Measurements from ENCODE around the gene DNAH8. TPM values are rescaled to one million over a fixed set of nuclear protein-coding genes. Genes with fewer than 3 reads are reported as not detected.

Gene DNAH8
- total RNA-seq, 1 experiment from 2014 or later = not detected

DNA sequence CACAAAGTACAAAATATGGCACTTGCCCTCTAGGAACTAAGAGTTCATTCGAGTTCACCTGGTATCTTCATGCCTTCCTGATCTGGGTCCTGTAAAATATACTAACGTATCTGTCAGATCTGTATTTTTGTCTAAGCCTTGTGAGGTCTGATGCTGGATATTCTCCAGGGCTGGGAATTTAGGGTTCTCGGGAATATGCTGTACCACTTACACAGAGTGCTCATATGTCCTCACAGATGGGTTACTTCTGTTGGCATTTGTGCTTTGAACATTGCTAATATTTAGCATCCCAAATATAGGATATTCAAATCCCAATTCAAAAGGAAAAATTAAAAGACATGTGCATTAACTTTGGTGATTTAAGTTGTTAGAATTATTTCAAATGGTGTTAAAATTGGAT, 122.0 kb downstream of the DNAH8 start:
- Mint-ChIP-seq H3K27ac (ENCODE audit: low read depth, unreplicated experiment) (peak overlapping the region; percentile 79), H3K27me3 (ENCODE audit: insufficient read depth, unreplicated experiment) (no peaks in the 10 kb centered on the region), H3K36me3 (ENCODE audit: insufficient read depth, unreplicated experiment) (no peaks in the 10 kb centered on the region), H3K4me1 (ENCODE audit: insufficient read depth, unreplicated experiment) (peaks cover 29% of the 10 kb centered on the region), H3K4me3 (ENCODE audit: unreplicated experiment) (no peak overlapping the region), H3K9me3 (ENCODE audit: unreplicated experiment) (no peaks in the 10 kb centered on the region)
- no TSS peak for BruUV-seq (replicated peaks)
- ChIA-PET POLR2A (no interaction called here), CTCF (no interaction called here)
- TF ChIP-seq, protein P1, sequence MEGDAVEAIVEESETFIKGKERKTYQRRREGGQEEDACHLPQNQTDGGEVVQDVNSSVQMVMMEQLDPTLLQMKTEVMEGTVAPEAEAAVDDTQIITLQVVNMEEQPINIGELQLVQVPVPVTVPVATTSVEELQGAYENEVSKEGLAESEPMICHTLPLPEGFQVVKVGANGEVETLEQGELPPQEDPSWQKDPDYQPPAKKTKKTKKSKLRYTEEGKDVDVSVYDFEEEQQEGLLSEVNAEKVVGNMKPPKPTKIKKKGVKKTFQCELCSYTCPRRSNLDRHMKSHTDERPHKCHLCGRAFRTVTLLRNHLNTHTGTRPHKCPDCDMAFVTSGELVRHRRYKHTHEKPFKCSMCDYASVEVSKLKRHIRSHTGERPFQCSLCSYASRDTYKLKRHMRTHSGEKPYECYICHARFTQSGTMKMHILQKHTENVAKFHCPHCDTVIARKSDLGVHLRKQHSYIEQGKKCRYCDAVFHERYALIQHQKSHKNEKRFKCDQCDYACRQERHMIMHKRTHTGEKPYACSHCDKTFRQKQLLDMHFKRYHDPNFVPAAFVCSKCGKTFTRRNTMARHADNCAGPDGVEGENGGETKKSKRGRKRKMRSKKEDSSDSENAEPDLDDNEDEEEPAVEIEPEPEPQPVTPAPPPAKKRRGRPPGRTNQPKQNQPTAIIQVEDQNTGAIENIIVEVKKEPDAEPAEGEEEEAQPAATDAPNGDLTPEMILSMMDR (IDR thresholded peaks at IDR 0.05; ENCODE audit: unreplicated experiment) = no peak
- DNase-seq (ENCODE audit: unreplicated experiment) = no peak
- intact Hi-C loops (cut with micrococcal nuclease) = no loop called here

GRCh38 chr6:38843798-38844197, 128.7 kb downstream of the DNAH8 start:
- POLR2A ChIA-PET = no interaction called here
- Mint-ChIP-seq H3K27ac (ENCODE audit: low read depth, unreplicated experiment) (no peak overlapping the region), H3K9me3 (ENCODE audit: unreplicated experiment) (no peaks in the 10 kb centered on the region), H3K36me3 (ENCODE audit: insufficient read depth, unreplicated experiment) (no peaks in the 10 kb centered on the region), H3K4me1 (ENCODE audit: insufficient read depth, unreplicated experiment) (peaks cover 10% of the 10 kb centered on the region), H3K27me3 (ENCODE audit: insufficient read depth, unreplicated experiment) (no peaks in the 10 kb centered on the region), H3K4me3 (ENCODE audit: unreplicated experiment) (no peak overlapping the region)
- BruUV-seq (replicated peaks) = no TSS peak
- DNase-seq (ENCODE audit: unreplicated experiment) = no peak
- TF ChIP-seq, protein P1 (IDR thresholded peaks at IDR 0.05; ENCODE audit: unreplicated experiment) = no peak
- intact Hi-C loops (cut with micrococcal nuclease) = no loop called here
- CTCF ChIA-PET = no interaction called here

DNA sequence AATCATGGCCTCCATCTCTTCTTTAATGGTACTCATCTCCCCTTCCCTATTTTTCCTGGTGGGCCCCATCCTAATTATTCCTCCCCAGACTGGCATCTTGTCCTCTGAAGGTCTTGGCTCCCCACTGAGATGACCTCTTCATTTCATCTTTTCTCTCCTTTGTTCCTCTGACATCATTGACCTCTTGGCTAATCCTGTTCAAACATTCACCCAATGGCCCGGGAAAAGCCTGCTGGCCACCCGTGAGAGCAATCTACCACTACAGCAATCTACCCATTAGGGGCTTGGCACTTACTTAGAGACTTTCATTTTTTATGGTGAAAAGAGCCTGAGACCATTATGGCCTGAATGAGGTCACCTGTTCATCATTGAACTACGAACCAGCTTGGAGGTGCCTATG, 130.8 kb downstream of the DNAH8 start:
- CTCF ChIA-PET = no interaction called here
- H3K27me3 Mint-ChIP-seq (ENCODE audit: insufficient read depth, unreplicated experiment) = no peaks in the 10 kb centered on the region
- H3K27ac Mint-ChIP-seq (ENCODE audit: low read depth, unreplicated experiment) = no peak overlapping the region
- intact Hi-C loops (cut with micrococcal nuclease) = no loop called here
- BruUV-seq (replicated peaks) = no TSS peak
- H3K9me3 Mint-ChIP-seq (ENCODE audit: unreplicated experiment) = no peaks in the 10 kb centered on the region
- no peaks in the 10 kb centered on the region for H3K36me3 Mint-ChIP-seq (ENCODE audit: insufficient read depth, unreplicated experiment)
- no peak overlapping the region for H3K4me3 Mint-ChIP-seq (ENCODE audit: unreplicated experiment)
- TF ChIP-seq, protein P1 (IDR thresholded peaks at IDR 0.05; ENCODE audit: unreplicated experiment) = no peak
- no peak for DNase-seq (ENCODE audit: unreplicated experiment)
- peaks cover 10% of the 10 kb centered on the region for H3K4me1 Mint-ChIP-seq (ENCODE audit: insufficient read depth, unreplicated experiment)
- POLR2A ChIA-PET = no interaction called here

DNA sequence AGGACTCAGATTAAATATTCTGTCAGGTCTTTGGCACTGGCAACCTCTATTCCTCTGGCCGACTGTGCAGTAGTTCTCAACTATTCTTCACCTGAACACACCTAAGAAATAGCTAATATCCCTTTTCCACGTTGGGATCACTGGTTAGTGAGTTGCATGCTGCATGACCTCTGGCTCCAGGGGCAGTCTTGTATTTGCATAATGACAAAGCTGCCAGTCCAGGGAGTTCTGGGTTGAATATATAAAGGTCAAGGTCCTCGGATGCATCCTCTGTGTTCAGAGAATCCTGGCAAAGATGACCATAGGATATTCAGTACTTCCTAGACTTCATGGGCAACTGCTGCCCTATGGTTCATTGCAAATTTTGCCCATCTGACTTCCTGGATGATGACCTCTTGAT, 131.2 kb downstream of the DNAH8 start:
- Mint-ChIP-seq H3K4me3 (ENCODE audit: unreplicated experiment) (no peak overlapping the region), H3K27me3 (ENCODE audit: insufficient read depth, unreplicated experiment) (no peaks in the 10 kb centered on the region), H3K36me3 (ENCODE audit: insufficient read depth, unreplicated experiment) (no peaks in the 10 kb centered on the region), H3K27ac (ENCODE audit: low read depth, unreplicated experiment) (no peak overlapping the region), H3K4me1 (ENCODE audit: insufficient read depth, unreplicated experiment) (peaks cover 10% of the 10 kb centered on the region), H3K9me3 (ENCODE audit: unreplicated experiment) (no peaks in the 10 kb centered on the region)
- ChIA-PET CTCF (interaction anchor here (1.0 kb wide), 1 partner anchor 9 kb away, joined by 3 read pairs; no protein-coding TSS in a partner anchor), POLR2A (no interaction called here)
- intact Hi-C loops (cut with micrococcal nuclease) = no loop called here
- TF ChIP-seq, protein P1 (IDR thresholded peaks at IDR 0.05; ENCODE audit: unreplicated experiment) = no peak
- DNase-seq (ENCODE audit: unreplicated experiment) = no peak
- BruUV-seq (replicated peaks) = no TSS peak

Measured in MCF 10A (cell line).